Stimulated activated CD8-positive, alpha-beta memory T cell treated with anti-CD3 and anti-CD28 coated beads, Interleukin-4, amount 100 ng/mL, for 48 hours (primary cell): ENCODE measurements around the gene BOLA3.
"Not testable (repeated sequence)": the region's sequence is repeated elsewhere in the genome, so short reads cannot be mapped to it uniquely, and the experiment has no call there.

ENCODE experiments used
- DNase-seq: peaks from one replicate; pipeline ENCODE4 v3.0.0-alpha.2; 2020

The BOLA3 gene

GRCh38 chr2:74148457-74149246 lies 940 bp upstream of the BOLA3 start:
- DNase-seq: no peak

- DNase-seq: peak; percentile 67
Observed at GRCh38 chr2:74146929-74147726, 584 bp downstream of the BOLA3 start.

- DNase-seq: peak; percentile 20
Observed at GRCh38 chr2:74142340-74142739, 5.4 kb downstream of the BOLA3 start.

- DNase-seq: peak; percentile 3
Observed at GRCh38 chr2:74138600-74139323, 8.9 kb downstream of the BOLA3 start.

- DNase-seq: peak; percentile 10
Observed at GRCh38 chr2:74137651-74138599, 9.8 kb downstream of the BOLA3 start.

- DNase-seq: no peak
Observed at GRCh38 chr2:74131901-74132300, 15.8 kb downstream of the BOLA3 start.

- DNase-seq: no peak
Observed at GRCh38 chr2:74130211-74130995, 17.3 kb downstream of the BOLA3 start.

GRCh38 chr2:74128206-74128605 lies 19.5 kb downstream of the BOLA3 start:
- no peak for DNase-seq

GRCh38 chr2:74123955-74124354 lies 23.8 kb downstream of the BOLA3 start:
- not testable (repeated sequence) for DNase-seq

- not testable (repeated sequence) for DNase-seq
Observed at GRCh38 chr2:74121846-74122245, 25.9 kb downstream of the BOLA3 start.

GRCh38 chr2:74119912-74120825 lies 27.5 kb downstream of the BOLA3 start:
- DNase-seq: peak; percentile 88

GRCh38 chr2:74119339-74119738 lies 28.4 kb downstream of the BOLA3 start:
- DNase-seq: no peak

GRCh38 chr2:74111380-74111779 lies 36.3 kb downstream of the BOLA3 start:
- no peak for DNase-seq

- no peak for DNase-seq
Observed at GRCh38 chr2:74110537-74110936, 37.2 kb downstream of the BOLA3 start.

GRCh38 chr2:74109551-74109950 lies 38.2 kb downstream of the BOLA3 start:
- no peak for DNase-seq

GRCh38 chr2:74107071-74107470 lies 40.6 kb downstream of the BOLA3 start:
- DNase-seq: no peak

GRCh38 chr2:74105413-74105812 lies 42.3 kb downstream of the BOLA3 start:
- DNase-seq: no peak

GRCh38 chr2:74104839-74105238 lies 42.9 kb downstream of the BOLA3 start:
- no peak for DNase-seq

GRCh38 chr2:74103763-74104162 lies 43.9 kb downstream of the BOLA3 start:
- no peak for DNase-seq

- no peak for DNase-seq
Observed at GRCh38 chr2:74102516-74102915, 45.2 kb downstream of the BOLA3 start.
